ENCODE measurements around the gene DDX21.

- no peak for TF ChIP-seq FOSL1 (IDR thresholded peaks at IDR 0.05; ENCODE audit: low read depth)
- TF ChIP-seq REST (IDR thresholded peaks at IDR 0.05; ENCODE audit: low read depth), result no peak
- TF ChIP-seq ZNF274 (IDR thresholded peaks at IDR 0.05; ENCODE audit: low read depth, low read length), result no peak
- no peak for TF ChIP-seq CTCF (IDR thresholded peaks at IDR 0.05 in 2 of 3, conservative IDR thresholded peaks at IDR 0.05 in 1 of 3; ENCODE audit: borderline replicate concordance in 1 of 3, insufficient read depth in 1 of 3, low read depth in 2 of 3, low read length in 2 of 3)
- no peak for TF ChIP-seq EZH2 (IDR thresholded peaks at IDR 0.05)
- TF ChIP-seq RAD21 (IDR thresholded peaks at IDR 0.05; ENCODE audit: low read depth), result no peak
- TF ChIP-seq SP1 (IDR thresholded peaks at IDR 0.05; ENCODE audit: low read depth), result no peak
- TF ChIP-seq POLR2A (IDR thresholded peaks at IDR 0.05; ENCODE audit: borderline replicate concordance, extremely low read depth, insufficient read depth, insufficient read length), result no peak
- TF ChIP-seq ZBTB33 (IDR thresholded peaks at IDR 0.05; ENCODE audit: extremely low read depth, insufficient replicate concordance, low read length), result no peak
- TF ChIP-seq SRF (IDR thresholded peaks at IDR 0.05; ENCODE audit: low read depth), result no peak
- TF ChIP-seq CEBPB (IDR thresholded peaks at IDR 0.05; ENCODE audit: low read depth), result no peak
- TF ChIP-seq YY1 (IDR thresholded peaks at IDR 0.05; ENCODE audit: extremely low read depth, insufficient replicate concordance, low read depth, low read length), result no peak
Observed at GRCh38 chr10:68934994-68935393, 21.0 kb upstream of the DDX21 start.

Data from HCT116 (cell line).